HEK293 (cell line): Measurements from ENCODE around the gene LCTL.

Experiments
- CTCF ChIA-PET: fragments of 350-600 bp; formaldehyde crosslinking; extraction: SDS; loops from one replicate; lab custom pipeline; 2021; ENCODE audit warnings: antibody characterized with exemption; lab: Yijun Ruan, JAX
- POLR2A ChIA-PET: fragments of 300-600 bp; formaldehyde crosslinking; extraction: SDS; loops from one replicate; lab custom pipeline; 2020; ENCODE audit warnings: antibody characterized with exemption, inconsistent platforms; lab: Yijun Ruan, JAX
- H3K27ac ChIP-seq: fragments of 200-500 bp; sonication (Bioruptor generic); 2 replicates; pipeline ENCODE4 v1.5.1; 2014; ENCODE audit warnings: low read depth, low read length, control low read depth, inconsistent platforms; ENCODE audit errors: extremely low read depth
- H3K36me3 ChIP-seq, 2 experiments: fragments of 200-500 bp in 1 of 2; sonication (Bioruptor generic) in 1 of 2; 1 replicate in 1 of 2; 2 replicates in 1 of 2; pipeline ENCODE4 v1.5.1; 2014 to 2017; ENCODE audit warnings: inconsistent platforms in 2 of 2, low read length in 2 of 2; ENCODE audit not compliant: control insufficient read depth in 2 of 2, insufficient read depth in 1 of 2
- H3K4me1 ChIP-seq: fragments of 200-500 bp; sonication (Bioruptor generic); 2 replicates; pipeline ENCODE4 v1.5.1; 2014; ENCODE audit warnings: mild to moderate bottlenecking, low read length, inconsistent platforms; ENCODE audit not compliant: control insufficient read depth, insufficient read depth
- H3K4me3 ChIP-seq: 2 replicates; pipeline ENCODE4 v1.5.1; 2011; ENCODE audit warnings: low read depth, mild to moderate bottlenecking, control low read depth, low read length, moderate library complexity
- H3K9me3 ChIP-seq: fragments of 200-500 bp; sonication (Bioruptor generic); 2 replicates; pipeline ENCODE4 v1.5.1; 2014; ENCODE audit warnings: low read depth, low read length, inconsistent platforms; ENCODE audit not compliant: control insufficient read depth, insufficient read depth
- AEBP2 ChIP-seq: fragments of 450-650 bp; formaldehyde crosslinking; IDR thresholded peaks from 2 replicates; pipeline ENCODE4 v1.5.1; 2016; ENCODE audit warnings: missing biosample characterization, missing genetic modification characterization, borderline replicate concordance
- BCL6B ChIP-seq: fragments of 450-650 bp; formaldehyde crosslinking; IDR thresholded peaks from 2 replicates; pipeline ENCODE4 v1.5.1; 2017; ENCODE audit warnings: missing biosample characterization, missing genetic modification characterization
- EGR2 ChIP-seq: fragments of 450-650 bp; formaldehyde crosslinking; IDR thresholded peaks from 2 replicates; pipeline ENCODE4 v1.5.1; 2016; ENCODE audit warnings: low read depth, missing biosample characterization, missing genetic modification characterization
- GLIS1 ChIP-seq: fragments of 450-650 bp; formaldehyde crosslinking; IDR thresholded peaks from 2 replicates; pipeline ENCODE4 v1.5.1; 2016; ENCODE audit warnings: missing biosample characterization, missing genetic modification characterization
- IKZF3 ChIP-seq: fragments of 450-650 bp; IDR thresholded peaks from 2 replicates; pipeline ENCODE4 v1.5.0; 2018; ENCODE audit warnings: missing biosample characterization, mild to moderate bottlenecking, missing genetic modification characterization, moderate library complexity
- KLF17 ChIP-seq: fragments of 450-650 bp; formaldehyde crosslinking; IDR thresholded peaks from 2 replicates; pipeline ENCODE4 v1.5.1; 2016; ENCODE audit warnings: missing biosample characterization, missing genetic modification characterization
- OSR2 ChIP-seq: fragments of 450-650 bp; formaldehyde crosslinking; IDR thresholded peaks from 2 replicates; pipeline ENCODE4 v1.5.1; 2016; ENCODE audit warnings: missing biosample characterization, missing genetic modification characterization
- PBX3 ChIP-seq: sonication (generic); formaldehyde crosslinking; IDR thresholded peaks from 2 replicates; pipeline ENCODE4 v1.8.1; 2022; ENCODE audit warnings: mild to moderate bottlenecking, moderate library complexity, missing genetic modification reagents
- TCF7L2 ChIP-seq: IDR thresholded peaks from 2 replicates; pipeline ENCODE4 v1.6.1; 2011; ENCODE audit warnings: low read depth, mild to moderate bottlenecking, inconsistent platforms, low read length, moderate library complexity, borderline replicate concordance
- ZNF10 ChIP-seq: fragments of 450-650 bp; formaldehyde crosslinking; IDR thresholded peaks from 2 replicates; pipeline ENCODE4 v1.5.1; 2017; ENCODE audit warnings: missing biosample characterization, missing genetic modification characterization
- ZNF114 ChIP-seq: fragments of 450-650 bp; formaldehyde crosslinking; IDR thresholded peaks from 2 replicates; pipeline ENCODE4 v1.5.0; 2017; ENCODE audit warnings: missing biosample characterization, missing genetic modification characterization
- ZNF2 ChIP-seq: fragments of 450-650 bp; formaldehyde crosslinking; IDR thresholded peaks from 2 replicates; pipeline ENCODE4 v1.5.1; 2016; ENCODE audit warnings: missing biosample characterization, missing genetic modification characterization
- ZNF211 ChIP-seq: fragments of 450-650 bp; formaldehyde crosslinking; IDR thresholded peaks from 2 replicates; pipeline ENCODE4 v1.5.1; 2016; ENCODE audit warnings: low read depth, missing biosample characterization, missing genetic modification characterization
- ZNF426 ChIP-seq: fragments of 450-650 bp; formaldehyde crosslinking; IDR thresholded peaks from 2 replicates; pipeline ENCODE4 v1.5.1; 2017; ENCODE audit warnings: missing biosample characterization, missing genetic modification characterization, mild to moderate bottlenecking, inconsistent platforms, moderate library complexity
- ZNF48 ChIP-seq: fragments of 450-650 bp; formaldehyde crosslinking; IDR thresholded peaks from 2 replicates; pipeline ENCODE4 v1.5.1; 2016; ENCODE audit warnings: missing biosample characterization, missing genetic modification characterization
- ZNF521 ChIP-seq: fragments of 450-650 bp; formaldehyde crosslinking; IDR thresholded peaks from 2 replicates; pipeline ENCODE4 v1.5.1; 2017; ENCODE audit warnings: missing biosample characterization, mild to moderate bottlenecking, missing genetic modification characterization
- ZNF548 ChIP-seq: fragments of 450-650 bp; formaldehyde crosslinking; IDR thresholded peaks from 2 replicates; pipeline ENCODE4 v1.5.1; 2016; ENCODE audit warnings: missing biosample characterization, missing genetic modification characterization
- ZNF600 ChIP-seq: fragments of 450-650 bp; formaldehyde crosslinking; IDR thresholded peaks from 2 replicates; pipeline ENCODE4 v1.5.1; 2016; ENCODE audit warnings: missing biosample characterization, missing genetic modification characterization
- ZNF707 ChIP-seq: fragments of 450-650 bp; formaldehyde crosslinking; IDR thresholded peaks from 2 replicates; pipeline ENCODE4 v1.5.1; 2016; ENCODE audit warnings: missing biosample characterization, missing genetic modification characterization
- ZSCAN30 ChIP-seq: fragments of 450-650 bp; IDR thresholded peaks from 2 replicates; pipeline ENCODE4 v1.5.1; 2018; ENCODE audit warnings: missing biosample characterization, mild to moderate bottlenecking, missing genetic modification characterization, moderate library complexity
- TF ChIP-seq, protein P1 (sequence below): fragments of 450-650 bp; formaldehyde crosslinking; conservative IDR thresholded peaks from 2 replicates; pipeline ENCODE4 v1.5.1; 2016; ENCODE audit warnings: low read depth, missing biosample characterization, missing genetic modification characterization
- TF ChIP-seq, protein P2 (sequence below): fragments of 450-650 bp; IDR thresholded peaks from 2 replicates; pipeline ENCODE4 v1.5.1; 2018; ENCODE audit warnings: missing biosample characterization, missing genetic modification characterization

The LCTL gene

DNA sequence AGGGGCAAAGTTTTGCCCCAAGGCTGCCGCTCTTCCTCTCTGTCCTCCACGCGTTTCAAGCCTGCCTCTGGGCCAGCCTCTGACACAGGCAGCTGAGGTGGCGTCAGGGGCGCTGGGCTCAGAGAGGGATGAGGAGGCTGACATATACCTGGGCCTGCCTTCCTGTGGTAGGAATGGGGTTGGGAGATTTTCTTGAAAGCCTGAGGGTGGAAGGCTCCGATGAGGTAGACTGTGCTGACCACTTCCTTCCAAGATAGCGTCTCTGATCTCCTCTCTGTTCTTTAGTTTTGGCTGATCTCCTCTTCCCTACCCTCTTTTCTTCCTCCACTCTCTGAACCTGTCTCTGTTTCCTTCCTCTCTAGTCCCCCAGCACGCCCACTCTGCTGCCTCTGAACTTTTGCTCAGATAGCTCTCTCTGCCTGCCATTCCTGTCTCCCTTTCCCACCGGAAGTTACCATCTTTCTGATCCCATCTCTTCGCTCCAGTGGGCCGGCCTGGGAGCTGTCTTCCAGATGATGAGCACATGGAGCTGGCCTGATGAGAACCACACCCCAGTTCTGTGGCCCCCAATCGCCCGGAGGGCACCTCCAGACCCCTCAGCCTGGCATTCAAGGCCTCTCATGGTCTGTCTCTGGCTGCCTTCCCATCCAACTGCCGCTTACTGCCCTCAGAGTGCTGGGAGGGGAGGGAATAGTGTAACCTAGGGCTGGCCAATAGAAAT is 32.5 kb upstream of the LCTL start:
- Histone ChIP-seq H3K4me3 (no peak overlapping the region), H3K36me3 (no peaks in the 10 kb centered on the region), H3K9me3 (no peaks in the 10 kb centered on the region), H3K27ac (no peak overlapping the region), H3K4me1 (no peaks in the 10 kb centered on the region)
- ChIA-PET CTCF (interaction anchor here (0.6 to 1.1 kb wide), 2 partner anchors 11 to 308 kb away, joined by 3 to 4 read pairs; no protein-coding TSS in a partner anchor), POLR2A (no interaction called here)
- TF ChIP-seq EGR2 (tag by site-specific recombination) (0 out of 2 replicates have a peak, but pooled peaks have one; percentile 25), TCF7L2 (no peak)

DNA sequence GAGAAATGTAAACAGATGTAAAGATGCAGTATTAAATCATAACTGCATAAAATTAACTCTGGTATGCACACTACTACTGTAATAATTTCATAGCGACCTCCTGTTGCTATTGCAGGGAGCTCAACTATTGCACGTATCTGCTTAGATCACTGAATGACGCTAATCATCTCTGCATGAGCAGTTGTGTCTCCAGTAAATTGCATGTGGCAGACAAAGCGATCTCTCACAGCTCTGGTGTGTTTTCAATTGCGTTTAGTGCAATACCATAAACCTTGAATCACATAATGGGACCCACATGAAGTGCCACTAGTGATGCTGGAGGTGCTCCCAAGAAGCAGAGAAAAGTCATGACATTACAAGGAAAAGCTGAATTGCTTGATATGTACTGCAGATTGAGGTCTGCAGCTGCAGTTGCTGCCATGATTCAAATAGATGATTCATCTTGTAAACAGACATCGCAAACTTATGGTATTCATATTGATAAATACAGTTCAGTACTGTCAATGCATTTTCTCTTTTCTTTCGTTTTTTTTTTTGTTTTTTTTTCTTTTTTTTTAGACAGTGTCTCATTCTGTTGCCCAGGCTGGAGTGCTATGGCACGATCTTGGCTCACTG is 30.2 kb upstream of the LCTL start:
- ChIA-PET POLR2A (interaction anchor here (0.7 kb wide), 1 partner anchor 1706 kb away, joined by 4 read pairs; no protein-coding TSS in a partner anchor), CTCF (interaction anchor here (0.7 to 1.5 kb wide), 5 partner anchors 8 to 256 kb away, joined by 3 to 8 read pairs (median 4); no protein-coding TSS in a partner anchor)
- H3K9me3 ChIP-seq = no peaks in the 10 kb centered on the region
- no peaks in the 10 kb centered on the region for H3K36me3 ChIP-seq
- no peak overlapping the region for H3K27ac ChIP-seq
- H3K4me3 ChIP-seq = no peak overlapping the region
- H3K4me1 ChIP-seq = no peaks in the 10 kb centered on the region
- TF ChIP-seq OSR2 (tag by site-specific recombination) = peak; percentile 60; the same call in 1 of the 2 replicates
- TF ChIP-seq, protein P1, sequence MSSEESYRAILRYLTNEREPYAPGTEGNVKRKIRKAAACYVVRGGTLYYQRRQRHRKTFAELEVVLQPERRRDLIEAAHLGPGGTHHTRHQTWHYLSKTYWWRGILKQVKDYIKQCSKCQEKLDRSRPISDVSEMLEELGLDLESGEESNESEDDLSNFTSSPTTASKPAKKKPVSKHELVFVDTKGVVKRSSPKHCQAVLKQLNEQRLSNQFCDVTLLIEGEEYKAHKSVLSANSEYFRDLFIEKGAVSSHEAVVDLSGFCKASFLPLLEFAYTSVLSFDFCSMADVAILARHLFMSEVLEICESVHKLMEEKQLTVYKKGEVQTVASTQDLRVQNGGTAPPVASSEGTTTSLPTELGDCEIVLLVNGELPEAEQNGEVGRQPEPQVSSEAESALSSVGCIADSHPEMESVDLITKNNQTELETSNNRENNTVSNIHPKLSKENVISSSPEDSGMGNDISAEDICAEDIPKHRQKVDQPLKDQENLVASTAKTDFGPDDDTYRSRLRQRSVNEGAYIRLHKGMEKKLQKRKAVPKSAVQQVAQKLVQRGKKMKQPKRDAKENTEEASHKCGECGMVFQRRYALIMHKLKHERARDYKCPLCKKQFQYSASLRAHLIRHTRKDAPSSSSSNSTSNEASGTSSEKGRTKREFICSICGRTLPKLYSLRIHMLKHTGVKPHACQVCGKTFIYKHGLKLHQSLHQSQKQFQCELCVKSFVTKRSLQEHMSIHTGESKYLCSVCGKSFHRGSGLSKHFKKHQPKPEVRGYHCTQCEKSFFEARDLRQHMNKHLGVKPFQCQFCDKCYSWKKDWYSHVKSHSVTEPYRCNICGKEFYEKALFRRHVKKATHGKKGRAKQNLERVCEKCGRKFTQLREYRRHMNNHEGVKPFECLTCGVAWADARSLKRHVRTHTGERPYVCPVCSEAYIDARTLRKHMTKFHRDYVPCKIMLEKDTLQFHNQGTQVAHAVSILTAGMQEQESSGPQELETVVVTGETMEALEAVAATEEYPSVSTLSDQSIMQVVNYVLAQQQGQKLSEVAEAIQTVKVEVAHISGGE (tag by site-specific recombination) = no peak
- no peak for TF ChIP-seq ZNF707 (tag by site-specific recombination)
- no peak for TF ChIP-seq ZNF114 (tag by site-specific recombination)
- TF ChIP-seq ZNF600 = peak; percentile 36; the same call in 1 of the 2 replicates
- TF ChIP-seq PBX3 = no peak
- TF ChIP-seq ZNF211 = no peak
- no peak for TF ChIP-seq ZNF2
- TF ChIP-seq ZNF548 (tag by site-specific recombination) = no peak
- no peak for TF ChIP-seq ZNF426 (tag by site-specific recombination)
- no peak for TF ChIP-seq KLF17
- TF ChIP-seq AEBP2 (tag by site-specific recombination) = no peak
- TF ChIP-seq GLIS1 (tag by site-specific recombination) = peak; percentile 59
- TF ChIP-seq, protein P2, sequence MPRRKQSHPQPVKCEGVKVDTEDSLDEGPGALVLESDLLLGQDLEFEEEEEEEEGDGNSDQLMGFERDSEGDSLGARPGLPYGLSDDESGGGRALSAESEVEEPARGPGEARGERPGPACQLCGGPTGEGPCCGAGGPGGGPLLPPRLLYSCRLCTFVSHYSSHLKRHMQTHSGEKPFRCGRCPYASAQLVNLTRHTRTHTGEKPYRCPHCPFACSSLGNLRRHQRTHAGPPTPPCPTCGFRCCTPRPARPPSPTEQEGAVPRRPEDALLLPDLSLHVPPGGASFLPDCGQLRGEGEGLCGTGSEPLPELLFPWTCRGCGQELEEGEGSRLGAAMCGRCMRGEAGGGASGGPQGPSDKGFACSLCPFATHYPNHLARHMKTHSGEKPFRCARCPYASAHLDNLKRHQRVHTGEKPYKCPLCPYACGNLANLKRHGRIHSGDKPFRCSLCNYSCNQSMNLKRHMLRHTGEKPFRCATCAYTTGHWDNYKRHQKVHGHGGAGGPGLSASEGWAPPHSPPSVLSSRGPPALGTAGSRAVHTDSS (tag by site-specific recombination) = no peak
- no peak for TF ChIP-seq ZNF48 (tag by site-specific recombination)
- TF ChIP-seq ZSCAN30 = no peak
- TF ChIP-seq ZNF521 (tag by site-specific recombination) = no peak
- TF ChIP-seq ZNF10 = no peak
- TF ChIP-seq IKZF3 (tag by site-specific recombination) = no peak
- TF ChIP-seq BCL6B (tag by site-specific recombination) = no peak
